ENCODE measurements around the gene ASPDH.

Gene ASPDH

GRCh38 chr19:50513746-50514345 is at the start of gene ASPDH:
Gene ASPDH, minus strand, starts transcription at chr19:50513913. Its CDS starts 90 bp downstream, at chr19:50513823.
- no peak for DNase-seq

- DNase-seq: no peak
Observed at GRCh38 chr19:50562996-50563395, 49.3 kb upstream of the ASPDH start.

- DNase-seq: no peak
Observed at GRCh38 chr19:50562329-50562728, 48.6 kb upstream of the ASPDH start.

GRCh38 chr19:50559636-50560035 is 45.9 kb upstream of the ASPDH start:
- no peak for DNase-seq

GRCh38 chr19:50558449-50558848 is 44.7 kb upstream of the ASPDH start:
- no peak for DNase-seq

- DNase-seq: no peak
Observed at GRCh38 chr19:50558039-50558438, 44.3 kb upstream of the ASPDH start.

- DNase-seq: no peak
Observed at GRCh38 chr19:50557009-50557613, 43.4 kb upstream of the ASPDH start.

- peak; percentile 3 to 24 for DNase-seq
Observed at GRCh38 chr19:50556282-50557008, 42.7 kb upstream of the ASPDH start.

- no peak for DNase-seq
Observed at GRCh38 chr19:50555450-50556281, 42.0 kb upstream of the ASPDH start.

- no peak for DNase-seq
Observed at GRCh38 chr19:50555033-50555432, 41.3 kb upstream of the ASPDH start.

GRCh38 chr19:50554212-50554611 is 40.5 kb upstream of the ASPDH start:
- DNase-seq: no peak

GRCh38 chr19:50553134-50553703 is 39.5 kb upstream of the ASPDH start:
- no peak for DNase-seq

- no peak for DNase-seq
Observed at GRCh38 chr19:50552540-50552939, 38.8 kb upstream of the ASPDH start.

GRCh38 chr19:50551715-50552187 is 38.0 kb upstream of the ASPDH start:
- no peak for DNase-seq

- DNase-seq: no peak
Observed at GRCh38 chr19:50551034-50551714, 37.5 kb upstream of the ASPDH start.

GRCh38 chr19:50550594-50550966 is 36.9 kb upstream of the ASPDH start:
- no peak for DNase-seq

- no peak for DNase-seq
Observed at GRCh38 chr19:50549927-50550593, 36.3 kb upstream of the ASPDH start.

GRCh38 chr19:50549059-50549926 is 35.6 kb upstream of the ASPDH start:
- no peak for DNase-seq

GRCh38 chr19:50548191-50549058 is 34.7 kb upstream of the ASPDH start:
- DNase-seq: no peak

All from NCI-H2081 (cell line).